Liver (tissue), 9 donors: ENCODE results near the gene AP5Z1. TPM values are rescaled to one million over a fixed set of nuclear protein-coding genes. Genes with fewer than 3 reads are reported as not detected.

Experiments used
- DNase-seq: peaks from one replicate; pipeline ENCODE4 v3.0.0-alpha.2; 2017; ENCODE audit warnings: low spot score
- H3K27ac ChIP-seq, 2 donors: one replicate each; pipeline ENCODE4 v1.7.0; 2013; ENCODE audit warnings: inconsistent platforms in 2 of 2, low read length in 2 of 2, control low read depth in 1 of 2, low read depth in 1 of 2, mild to moderate bottlenecking in 1 of 2
- H3K27me3 ChIP-seq, 4 donors: one replicate each; pipeline versions ENCODE4 v1.6.1 to v1.7.0; 2013; ENCODE audit warnings: low read length in 3 of 4, inconsistent platforms in 1 of 4, mild to moderate bottlenecking in 1 of 4, moderate library complexity in 1 of 4; ENCODE audit not compliant: control insufficient read depth in 4 of 4, insufficient read depth in 4 of 4
- H3K36me3 ChIP-seq, 4 donors: one replicate each; pipeline versions ENCODE4 v1.6.1 to v1.7.0; 2013; ENCODE audit warnings: low read length in 3 of 4, mild to moderate bottlenecking in 3 of 4, low read depth in 1 of 4, moderate library complexity in 1 of 4; ENCODE audit not compliant: control insufficient read depth in 4 of 4, insufficient read depth in 3 of 4
- H3K4me1 ChIP-seq, 4 donors: one replicate each; pipeline versions ENCODE4 v1.6.1 to v1.7.0; 2013; ENCODE audit warnings: low read length in 3 of 4, mild to moderate bottlenecking in 3 of 4, moderate library complexity in 1 of 4; ENCODE audit not compliant: control insufficient read depth in 4 of 4, insufficient read depth in 4 of 4
- H3K4me3 ChIP-seq, 3 donors: one replicate each; pipeline versions ENCODE4 v1.6.1 to v1.7.0; 2013; ENCODE audit warnings: low read length in 3 of 3, control low read depth in 1 of 3, low read depth in 1 of 3, mild to moderate bottlenecking in 1 of 3
- H3K9ac ChIP-seq, 2 donors: one replicate each; pipeline ENCODE4 v1.7.0; 2013; ENCODE audit warnings: low read length in 2 of 2, mild to moderate bottlenecking in 2 of 2, moderate library complexity in 2 of 2, control low read depth in 1 of 2, low read depth in 1 of 2
- H3K9me3 ChIP-seq, 4 donors: one replicate each; pipeline versions ENCODE4 v1.6.1 to v1.7.0; 2013; ENCODE audit warnings: low read length in 3 of 4; ENCODE audit not compliant: control insufficient read depth in 4 of 4
- CTCF ChIP-seq: fragments of 150-350 bp; IDR thresholded peaks from 2 replicates; pipeline ENCODE4 v1.5.1; 2017; ENCODE audit warnings: improper control_type of control experiment, low read depth, low read length; ENCODE audit not compliant: missing input control
- EGR1 ChIP-seq, 2 donors: IDR thresholded peaks; 2 replicates each; pipeline ENCODE4 v1.6.1; 2016 to 2018; ENCODE audit warnings: antibody characterized with exemption in 2 of 2, low read depth in 2 of 2
- FOXA1 ChIP-seq: IDR thresholded peaks from 2 replicates; pipeline ENCODE4 v1.6.1; 2016; ENCODE audit warnings: antibody characterized with exemption
- FOXA2 ChIP-seq: IDR thresholded peaks from 2 replicates; pipeline ENCODE4 v1.6.1; 2016; ENCODE audit warnings: antibody characterized with exemption
- GABPA ChIP-seq, 2 donors: IDR thresholded peaks in 1 of 2; conservative IDR thresholded peaks in 1 of 2; 2 replicates each; pipeline ENCODE4 v1.6.1; 2016; ENCODE audit warnings: antibody characterized with exemption in 2 of 2, mild to moderate bottlenecking in 1 of 2, moderate library complexity in 1 of 2
- HNF4A ChIP-seq, 2 donors: conservative IDR thresholded peaks; 2 replicates each; pipeline ENCODE4 v1.6.1; 2016; ENCODE audit warnings: antibody characterized with exemption in 2 of 2, mild to moderate bottlenecking in 2 of 2
- HNF4G ChIP-seq: IDR thresholded peaks from 2 replicates; pipeline ENCODE4 v1.6.1; 2016; ENCODE audit warnings: antibody characterized with exemption
- JUND ChIP-seq, 2 donors: IDR thresholded peaks; 2 replicates each; pipeline ENCODE4 v1.6.1; 2016; ENCODE audit warnings: antibody characterized with exemption in 2 of 2
- MAX ChIP-seq: IDR thresholded peaks from 2 replicates; pipeline ENCODE4 v1.6.1; 2016; ENCODE audit warnings: antibody characterized with exemption
- RAD21 ChIP-seq, 2 donors: IDR thresholded peaks; 2 replicates each; pipeline ENCODE4 v1.6.1; 2016; ENCODE audit warnings: antibody characterized with exemption in 2 of 2, mild to moderate bottlenecking in 2 of 2
- REST ChIP-seq: IDR thresholded peaks from 2 replicates; pipeline ENCODE4 v1.6.1; 2016; ENCODE audit warnings: antibody characterized with exemption, mild to moderate bottlenecking
- SP1 ChIP-seq: IDR thresholded peaks from 2 replicates; pipeline ENCODE4 v1.6.1; 2018; ENCODE audit warnings: antibody characterized with exemption, mild to moderate bottlenecking
- TAF1 ChIP-seq: conservative IDR thresholded peaks from 2 replicates; pipeline ENCODE4 v1.6.1; 2016; ENCODE audit warnings: antibody characterized with exemption, mild to moderate bottlenecking
- YY1 ChIP-seq: IDR thresholded peaks from 2 replicates; pipeline ENCODE4 v1.6.1; 2016; ENCODE audit warnings: antibody characterized with exemption, mild to moderate bottlenecking
- WGBS: extraction: QIAGEN DNeasy Blood & Tissue Kit; methylation state at CpG from one replicate; pipeline ENCODE4 v1.1.7; 2013; 5-methylcytosine and 5-hydroxymethylcytosine counted together
- polyA plus RNA-seq, 2 donors: library from polyadenylated mRNA; stranded (reverse) in 1 of 2; unstranded in 1 of 2; fragments of 200-250 nt in 1 of 2; fragments of >200 nt in 1 of 2; fragmentation: Nextera tagmentation in 1 of 2; extraction: Ambion mirVana in 1 of 2; gene quantifications; one replicate each; pipeline versions ENCODE4 v1.2.1 to v1.2.3, GENCODE V29; 2013 to 2015
- total RNA-seq, 2 donors: library from RNA; depleted of rRNA; stranded (reverse); fragments of >200 nt; gene quantifications; one replicate each; pipeline ENCODE4 v1.2.3, GENCODE V29; 2014
- TF ChIP-seq, protein P1 (sequence below): IDR thresholded peaks from 2 replicates; pipeline ENCODE4 v1.6.1; 2016; ENCODE audit warnings: antibody characterized with exemption
- TF ChIP-seq, protein P2 (sequence below): IDR thresholded peaks from 2 replicates; pipeline ENCODE4 v1.6.1; 2016; ENCODE audit warnings: antibody characterized with exemption
- donor health status: healthy.
- donor health status: healthy.
- donor health status: healthy.
- donor health status: healthy.
- donor health status: healthy.

AP5Z1 gene
- total and polyA plus RNA-seq, 4 donors: 10.2 to 16.0 (median 14.2) TPM

GRCh38 chr7:4789194-4790077, 14.0 kb downstream of the AP5Z1 start:
- no peak for DNase-seq
- peaks cover 19 to 71% (median 29%) of the 10 kb centered on the region in 4 donors for H3K36me3 ChIP-seq
- peaks cover 0 to 3% (median 0%) of the 10 kb centered on the region in 4 donors for H3K4me1 ChIP-seq

More at GRCh38 chr7:4789194-4790077, 14.0 kb downstream of the AP5Z1 start:
- Histone ChIP-seq H3K27me3 (no peaks in the 10 kb centered on the region), H3K9me3 (no peaks in the 10 kb centered on the region), H3K27ac (no peak overlapping the region), H3K9ac (no peak overlapping the region), H3K4me3 (no peak overlapping the region)
- WGBS: 96% methylated on average over 26 of the region's 26 CpGs
- no peak for TF ChIP-seq JUND (IDR thresholded peaks at IDR 0.05)
- no peak for TF ChIP-seq HNF4A (conservative IDR thresholded peaks at IDR 0.05)
- TF ChIP-seq, protein P1, sequence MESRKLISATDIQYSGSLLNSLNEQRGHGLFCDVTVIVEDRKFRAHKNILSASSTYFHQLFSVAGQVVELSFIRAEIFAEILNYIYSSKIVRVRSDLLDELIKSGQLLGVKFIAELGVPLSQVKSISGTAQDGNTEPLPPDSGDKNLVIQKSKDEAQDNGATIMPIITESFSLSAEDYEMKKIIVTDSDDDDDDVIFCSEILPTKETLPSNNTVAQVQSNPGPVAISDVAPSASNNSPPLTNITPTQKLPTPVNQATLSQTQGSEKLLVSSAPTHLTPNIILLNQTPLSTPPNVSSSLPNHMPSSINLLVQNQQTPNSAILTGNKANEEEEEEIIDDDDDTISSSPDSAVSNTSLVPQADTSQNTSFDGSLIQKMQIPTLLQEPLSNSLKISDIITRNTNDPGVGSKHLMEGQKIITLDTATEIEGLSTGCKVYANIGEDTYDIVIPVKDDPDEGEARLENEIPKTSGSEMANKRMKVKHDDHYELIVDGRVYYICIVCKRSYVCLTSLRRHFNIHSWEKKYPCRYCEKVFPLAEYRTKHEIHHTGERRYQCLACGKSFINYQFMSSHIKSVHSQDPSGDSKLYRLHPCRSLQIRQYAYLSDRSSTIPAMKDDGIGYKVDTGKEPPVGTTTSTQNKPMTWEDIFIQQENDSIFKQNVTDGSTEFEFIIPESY: no peak
- no peak for TF ChIP-seq YY1
- no peak for TF ChIP-seq CTCF
- no peak for TF ChIP-seq SP1
- TF ChIP-seq FOXA2: no peak
- no peak for TF ChIP-seq EGR1 (IDR thresholded peaks at IDR 0.05; ENCODE audit: low read depth in 2 of 2)
- no peak for TF ChIP-seq MAX
- TF ChIP-seq, protein P2, sequence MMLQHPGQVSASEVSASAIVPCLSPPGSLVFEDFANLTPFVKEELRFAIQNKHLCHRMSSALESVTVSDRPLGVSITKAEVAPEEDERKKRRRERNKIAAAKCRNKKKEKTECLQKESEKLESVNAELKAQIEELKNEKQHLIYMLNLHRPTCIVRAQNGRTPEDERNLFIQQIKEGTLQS: no peak
- TF ChIP-seq RAD21 (IDR thresholded peaks at IDR 0.05): no peak
- TF ChIP-seq GABPA (IDR thresholded peaks at IDR 0.05 in 1 of 2, conservative IDR thresholded peaks at IDR 0.05 in 1 of 2): no peak
- no peak for TF ChIP-seq HNF4G
- no peak for TF ChIP-seq FOXA1
- TF ChIP-seq TAF1: no peak
- no peak for TF ChIP-seq REST
